Spinal cord (tissue), 10 donors: ENCODE data around the gene PROZ. TPM values are rescaled to one million over a fixed set of nuclear protein-coding genes. Genes with fewer than 3 reads are reported as not detected.

Experiments used
- DNase-seq, 6 donors: peaks; one replicate each; pipeline versions ENCODE4 v3.0.0 to v3.0.0-alpha.2; 2013 to 2015; ENCODE audit warnings: low spot score in 6 of 6, low read depth in 4 of 6
- H3K27ac ChIP-seq: one replicate; pipeline ENCODE4 v1.5.1; 2013; ENCODE audit warnings: low read depth, low read length, control low read depth
- H3K27me3 ChIP-seq: one replicate; pipeline ENCODE4 v1.6.1; 2013; ENCODE audit warnings: low read length; ENCODE audit not compliant: control insufficient read depth, insufficient read depth
- H3K36me3 ChIP-seq: one replicate; pipeline ENCODE4 v1.6.1; 2013; ENCODE audit warnings: low read length; ENCODE audit not compliant: control insufficient read depth, insufficient read depth
- H3K4me1 ChIP-seq: one replicate; pipeline ENCODE4 v1.6.1; 2013; ENCODE audit warnings: low read length; ENCODE audit not compliant: control insufficient read depth, insufficient read depth
- H3K4me3 ChIP-seq: one replicate; pipeline ENCODE4 v1.5.1; 2013; ENCODE audit warnings: low read depth, low read length, control low read depth
- H3K9me3 ChIP-seq: one replicate; pipeline ENCODE4 v1.6.1; 2013; ENCODE audit warnings: low read length; ENCODE audit not compliant: control insufficient read depth, insufficient read depth
- WGBS: methylation state at CpG from one replicate; pipeline ENCODE4 v1.1.5; 2013; ENCODE audit warnings: missing lambda C conversion rate; ENCODE audit not compliant: insufficient coverage; 5-methylcytosine and 5-hydroxymethylcytosine counted together
- polyA plus RNA-seq, 2 donors: library from polyadenylated mRNA; unstranded; fragments of 120-200 nt; gene quantifications; one replicate each; pipeline ENCODE4 v1.2.1, GENCODE V29; 2013; ENCODE audit not compliant: insufficient read length in 2 of 2
- total RNA-seq, 2 donors: library from RNA; depleted of rRNA in 1 of 2; stranded (reverse); fragments of 120-200 nt in 1 of 2; fragments of >200 nt in 1 of 2; gene quantifications; one replicate each; pipeline versions ENCODE4 v1.2.3 to v1.2.4, GENCODE V29; 2013 to 2014
- donor health status: healthy.

The PROZ gene
- total and polyA plus RNA-seq, 4 donors = 0.17 to 0.39 TPM; not detected in 2

DNA sequence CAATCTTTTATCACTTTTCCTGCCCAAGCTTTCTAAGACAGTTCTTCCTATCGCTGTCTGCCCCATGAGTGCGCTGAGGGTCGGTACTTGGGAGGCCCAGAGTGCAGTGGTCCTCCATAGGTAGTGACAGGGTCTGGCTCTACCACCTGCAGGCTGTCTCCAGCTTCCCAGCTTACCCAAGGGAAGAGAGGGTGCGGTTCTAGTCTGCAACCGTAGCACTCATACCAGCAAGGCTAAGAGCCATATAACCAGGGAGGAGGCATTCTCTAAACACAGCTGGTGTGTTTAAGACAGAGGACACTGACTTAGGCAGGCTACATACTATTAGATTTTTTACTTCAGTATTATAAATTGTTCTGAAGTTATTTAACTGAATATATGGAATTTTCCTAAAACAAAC is 8.2 kb downstream of the PROZ start:
- H3K4me1 ChIP-seq = peaks cover 7% of the 10 kb centered on the region
- no peaks in the 10 kb centered on the region for H3K9me3 ChIP-seq
- DNase-seq = no peak
- no peak overlapping the region for H3K27ac ChIP-seq
- H3K27me3 ChIP-seq = peaks cover 10% of the 10 kb centered on the region
- 100% methylated on average over 3 of the region's 5 CpGs for WGBS
- no peak overlapping the region for H3K4me3 ChIP-seq
- H3K36me3 ChIP-seq = peaks cover 12% of the 10 kb centered on the region

DNA sequence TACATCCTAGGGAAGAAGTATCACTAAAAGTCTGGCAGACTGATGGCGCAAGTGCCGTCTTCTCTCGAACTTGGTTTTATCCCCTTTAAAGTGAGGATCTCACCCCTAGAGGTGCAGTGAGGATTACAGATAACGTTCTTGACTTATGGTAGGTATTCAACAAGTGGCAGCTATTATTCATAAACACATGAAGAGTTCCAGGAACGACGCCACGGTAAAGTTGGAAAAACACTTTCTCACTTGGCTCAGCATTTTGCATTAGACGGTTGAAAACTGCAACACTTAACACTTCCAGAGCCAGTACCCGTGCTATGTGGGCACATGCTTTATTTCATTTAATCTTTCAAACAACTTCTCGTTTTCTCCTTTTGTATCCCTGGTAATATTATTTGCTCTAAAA is 8.7 kb downstream of the PROZ start:
- peak in 1 of 6 donors; percentile 46 for DNase-seq
- 100% methylated on average over 4 of the region's 10 CpGs for WGBS

DNA sequence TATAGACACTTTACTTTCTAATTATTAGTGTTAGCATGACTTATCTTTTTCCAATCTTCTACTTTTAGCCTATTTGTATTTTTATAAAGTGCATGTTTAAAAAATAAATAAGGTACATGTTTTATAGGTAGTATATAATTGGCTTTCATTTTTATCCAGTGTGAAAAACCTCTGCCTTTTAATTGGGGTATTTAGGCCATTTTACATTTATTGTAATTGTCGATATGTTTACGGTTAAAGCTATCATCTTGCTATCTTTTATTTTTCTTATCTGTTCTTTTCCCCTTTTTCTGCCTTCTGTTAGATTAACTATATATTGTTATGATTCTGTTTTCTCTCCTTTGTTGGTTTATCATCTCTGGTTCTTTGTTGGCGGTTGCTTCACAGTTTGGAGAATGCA is 9.1 kb downstream of the PROZ start:
- Histone ChIP-seq H3K27ac (no peak overlapping the region), H3K27me3 (peaks cover 10% of the 10 kb centered on the region), H3K4me1 (peaks cover 7% of the 10 kb centered on the region), H3K36me3 (peaks cover 20% of the 10 kb centered on the region), H3K9me3 (no peaks in the 10 kb centered on the region), H3K4me3 (no peak overlapping the region)
- DNase-seq = no peak
- no CpG with 5 or more reads among the region's 3 CpGs for WGBS

More for the DNA sequence above, 8.7 kb downstream of the PROZ start:
- Histone ChIP-seq H3K9me3 (no peaks in the 10 kb centered on the region), H3K27me3 (peaks cover 10% of the 10 kb centered on the region), H3K27ac (no peak overlapping the region), H3K36me3 (peaks cover 17% of the 10 kb centered on the region), H3K4me3 (no peak overlapping the region), H3K4me1 (peaks cover 7% of the 10 kb centered on the region)

DNA sequence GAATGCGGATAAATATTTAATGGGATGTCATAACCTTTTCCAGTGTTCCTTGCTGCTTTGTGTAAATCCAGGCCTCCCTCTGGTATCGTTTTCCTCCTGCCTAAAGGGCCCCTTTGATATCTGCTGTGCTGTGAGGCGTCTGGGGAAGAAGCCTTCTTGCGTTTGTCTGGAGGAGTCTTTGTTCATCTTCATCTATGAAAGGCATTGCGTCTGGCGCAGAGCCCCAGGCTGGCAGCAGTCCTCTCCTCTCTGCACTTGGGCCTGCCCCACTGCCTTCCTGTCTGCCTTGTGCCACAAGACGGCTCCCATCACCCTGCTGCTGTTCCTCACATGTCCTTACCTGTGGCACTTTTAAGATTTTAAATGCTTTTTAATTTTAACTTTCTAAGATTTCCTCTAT is 9.8 kb downstream of the PROZ start:
- H3K4me3 ChIP-seq = no peak overlapping the region
- no peaks in the 10 kb centered on the region for H3K9me3 ChIP-seq
- H3K36me3 ChIP-seq = peaks cover 24% of the 10 kb centered on the region
- 62% methylated on average over 5 of the region's 7 CpGs for WGBS
- peak in 2 of 6 donors; percentile 8 to 43 for DNase-seq
- H3K27me3 ChIP-seq = peaks cover 5% of the 10 kb centered on the region
- peaks cover 2% of the 10 kb centered on the region for H3K4me1 ChIP-seq
- H3K27ac ChIP-seq = no peak overlapping the region

DNA sequence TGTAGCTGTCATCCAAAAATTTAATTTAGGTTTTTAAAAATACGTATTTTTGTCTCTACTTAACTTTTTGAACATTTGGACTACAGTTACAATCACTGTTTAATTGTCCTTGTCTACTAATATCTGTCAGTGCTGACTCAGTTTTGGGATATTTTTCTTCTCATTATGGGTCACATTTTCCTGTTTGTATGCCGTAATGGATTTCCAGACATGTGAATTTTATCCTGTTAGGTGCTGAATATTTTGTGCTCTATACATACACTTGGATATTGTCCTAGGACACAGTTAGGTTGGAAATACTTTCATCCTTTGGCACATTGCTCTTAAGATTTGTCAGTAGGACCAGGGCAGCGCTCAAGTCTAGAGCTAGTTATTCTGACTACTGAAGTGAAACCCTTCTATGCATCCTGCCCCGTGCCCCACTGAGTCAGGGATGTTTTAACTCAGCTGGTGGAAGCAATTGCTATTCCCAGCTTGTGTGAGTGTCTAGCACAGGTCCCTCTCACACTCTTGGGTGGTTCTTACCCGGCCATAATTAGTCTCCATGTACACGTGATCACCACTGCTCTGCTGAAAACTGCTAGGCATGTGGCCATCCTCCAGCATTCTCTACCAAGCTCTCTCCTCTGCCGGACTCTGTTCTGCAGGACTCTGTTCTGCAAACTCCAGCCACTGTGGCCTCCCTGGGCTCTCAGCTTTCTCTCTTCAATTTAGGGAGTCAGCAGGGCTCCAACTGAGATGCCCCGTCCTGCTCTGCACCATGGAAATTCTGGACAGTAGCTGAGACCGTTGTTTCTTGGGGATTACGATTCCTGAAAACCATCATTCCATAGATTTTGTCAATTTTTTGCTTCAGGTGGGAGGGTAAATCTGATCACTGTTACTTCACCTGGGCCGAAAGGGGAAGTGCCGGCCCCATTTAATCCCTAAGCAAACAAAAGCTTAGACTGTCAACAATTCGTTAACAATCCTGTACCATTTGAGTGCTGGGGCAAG is 11.1 kb downstream of the PROZ start:
- Histone ChIP-seq H3K36me3 (peaks cover 27% of the 10 kb centered on the region), H3K4me1 (no peaks in the 10 kb centered on the region), H3K27me3 (no peaks in the 10 kb centered on the region), H3K27ac (no peak overlapping the region), H3K9me3 (no peaks in the 10 kb centered on the region), H3K4me3 (no peak overlapping the region)
- no peak for DNase-seq
- 93% methylated on average over 7 of the region's 13 CpGs for WGBS

DNA sequence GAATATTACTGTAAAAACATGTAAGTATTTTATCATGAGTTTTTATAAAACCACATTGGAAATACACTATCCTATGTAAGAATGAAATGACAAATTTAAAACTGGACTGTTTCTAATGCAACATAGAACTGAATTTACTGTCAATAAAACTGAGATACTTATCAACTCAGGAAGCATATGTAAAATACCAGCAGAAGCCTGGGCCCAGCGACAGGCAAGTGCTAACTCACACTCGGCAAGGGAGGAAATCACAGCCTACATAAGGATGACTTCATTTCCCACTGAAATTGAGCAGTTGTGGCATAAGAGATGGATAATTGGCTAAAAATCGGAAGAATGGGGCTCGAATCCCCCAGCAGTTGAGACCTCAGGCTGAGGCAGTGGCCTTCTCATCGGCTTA is 12.1 kb downstream of the PROZ start:
- H3K4me3 ChIP-seq = no peak overlapping the region
- no peaks in the 10 kb centered on the region for H3K4me1 ChIP-seq
- no peaks in the 10 kb centered on the region for H3K27me3 ChIP-seq
- 100% methylated on average over 3 of the region's 5 CpGs for WGBS
- peaks cover 33% of the 10 kb centered on the region for H3K36me3 ChIP-seq
- no peaks in the 10 kb centered on the region for H3K9me3 ChIP-seq
- DNase-seq = no peak
- no peak overlapping the region for H3K27ac ChIP-seq

DNA sequence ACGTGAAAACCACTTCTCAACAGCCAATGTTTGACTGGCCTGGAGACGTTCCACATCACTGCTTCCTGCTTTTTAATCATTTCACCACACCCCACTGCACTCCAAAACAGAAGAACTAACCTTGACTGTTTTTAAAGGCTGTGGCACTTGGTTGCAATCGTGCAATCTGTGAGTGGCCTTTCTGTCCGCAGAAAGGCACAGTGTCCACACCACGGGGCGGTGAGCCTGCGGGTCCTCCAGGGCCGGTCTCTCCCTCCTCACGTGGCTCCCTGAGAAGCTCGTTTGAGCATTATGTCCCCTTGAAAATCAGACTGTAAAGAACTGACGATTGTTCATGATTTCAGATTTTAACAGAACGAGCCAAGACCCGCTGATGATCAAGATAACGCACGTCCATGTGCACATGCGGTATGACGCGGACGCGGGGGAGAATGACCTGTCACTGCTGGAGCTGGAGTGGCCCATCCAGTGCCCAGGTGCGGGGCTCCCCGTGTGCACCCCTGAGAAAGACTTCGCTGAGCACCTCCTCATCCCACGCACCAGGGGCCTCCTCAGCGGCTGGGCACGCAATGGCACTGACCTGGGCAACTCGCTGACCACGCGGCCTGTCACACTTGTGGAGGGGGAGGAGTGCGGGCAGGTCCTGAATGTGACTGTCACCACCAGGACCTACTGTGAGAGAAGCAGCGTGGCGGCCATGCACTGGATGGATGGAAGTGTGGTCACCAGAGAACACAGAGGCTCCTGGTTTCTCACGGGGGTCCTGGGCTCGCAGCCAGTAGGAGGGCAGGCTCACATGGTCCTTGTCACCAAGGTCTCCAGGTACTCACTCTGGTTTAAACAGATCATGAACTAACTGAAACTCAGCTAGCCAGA is 13.0 kb downstream of the PROZ start:
- no peak overlapping the region for H3K4me3 ChIP-seq
- H3K9me3 ChIP-seq = no peaks in the 10 kb centered on the region
- 95% methylated on average over 34 of the region's 34 CpGs for WGBS
- no peaks in the 10 kb centered on the region for H3K4me1 ChIP-seq
- no peak for DNase-seq
- no peak overlapping the region for H3K27ac ChIP-seq
- no peaks in the 10 kb centered on the region for H3K27me3 ChIP-seq
- peaks cover 43% of the 10 kb centered on the region for H3K36me3 ChIP-seq

DNA sequence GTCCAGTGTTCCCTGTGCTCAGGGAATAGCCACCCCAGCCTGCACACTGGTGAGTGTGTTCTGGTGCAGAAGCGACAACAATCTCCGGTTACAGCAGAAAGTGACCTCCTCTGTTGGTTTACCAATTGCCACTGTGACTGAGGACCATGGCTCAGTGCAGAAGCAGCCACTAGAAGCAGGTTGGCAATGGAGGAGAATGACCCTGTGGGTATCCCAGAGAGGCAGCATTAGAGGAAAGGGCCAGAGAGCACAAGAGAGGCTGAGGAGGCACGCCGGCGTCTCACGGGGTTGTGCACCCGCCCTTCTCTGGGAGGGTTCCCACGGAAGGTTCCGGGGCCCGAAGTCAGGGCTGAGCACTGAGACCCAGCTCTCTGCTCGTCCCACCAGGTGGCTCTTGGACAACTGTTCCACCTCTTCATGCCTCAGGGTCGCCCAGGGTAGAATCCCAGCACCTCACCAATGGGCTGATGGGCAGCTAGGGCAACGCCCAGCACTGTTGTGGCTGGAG is 14.0 kb downstream of the PROZ start:
- no peak overlapping the region for H3K4me3 ChIP-seq
- H3K4me1 ChIP-seq = no peaks in the 10 kb centered on the region
- no peaks in the 10 kb centered on the region for H3K27me3 ChIP-seq
- no peak overlapping the region for H3K27ac ChIP-seq
- H3K9me3 ChIP-seq = no peaks in the 10 kb centered on the region
- no peak for DNase-seq
- 95% methylated on average over 12 of the region's 13 CpGs for WGBS
- H3K36me3 ChIP-seq = peaks cover 51% of the 10 kb centered on the region

DNA sequence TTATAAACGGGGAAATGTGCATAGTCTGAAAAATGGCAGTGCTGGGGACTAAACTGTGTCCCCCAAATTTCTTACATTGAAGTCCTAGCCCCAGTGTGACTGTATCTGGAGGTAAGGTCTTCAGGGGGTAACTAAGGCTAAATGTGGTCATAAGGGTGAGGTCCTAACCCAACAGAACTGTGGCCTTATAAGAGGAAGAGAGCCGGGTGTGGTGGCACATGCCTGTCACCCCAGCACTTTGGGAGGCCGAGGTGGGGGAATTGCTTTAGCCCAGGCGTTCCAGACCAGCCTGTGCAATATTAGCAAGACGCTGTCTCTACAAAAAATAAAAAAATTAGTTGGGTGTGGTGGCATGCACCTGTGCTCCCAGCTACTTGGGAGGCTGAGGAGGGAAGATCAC is 17.8 kb downstream of the PROZ start:
- Histone ChIP-seq H3K9me3 (no peaks in the 10 kb centered on the region), H3K4me1 (no peaks in the 10 kb centered on the region), H3K4me3 (no peak overlapping the region), H3K27ac (no peak overlapping the region), H3K27me3 (no peaks in the 10 kb centered on the region), H3K36me3 (peaks cover 56% of the 10 kb centered on the region)
- no peak for DNase-seq
- 91% methylated on average over 4 of the region's 5 CpGs for WGBS
